ENCODE data around the gene ANKRD17.

DNA sequence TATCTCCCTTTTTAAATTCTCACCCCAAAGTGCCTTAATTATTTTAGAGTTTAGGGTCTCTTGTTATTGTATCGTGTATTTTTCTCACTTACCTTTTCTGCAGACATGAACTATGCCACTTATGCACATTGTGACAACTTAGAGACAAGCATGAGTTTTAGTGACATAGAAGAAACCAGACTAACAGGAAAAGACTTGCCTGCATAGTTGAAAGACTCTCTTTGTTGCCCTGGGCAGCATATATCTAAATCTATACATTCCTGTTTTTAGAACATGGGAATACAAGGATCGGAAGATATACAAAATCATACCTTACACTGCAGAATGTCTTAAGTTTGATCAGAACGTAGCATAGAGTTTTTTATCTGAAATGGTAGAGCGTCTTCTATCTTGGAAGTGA lies 45.1 kb upstream of the ANKRD17 start:
- no peak for TF ChIP-seq EZH2 (IDR thresholded peaks at IDR 0.05; ENCODE audit: insufficient read depth, low read length)
- TF ChIP-seq, protein P1, sequence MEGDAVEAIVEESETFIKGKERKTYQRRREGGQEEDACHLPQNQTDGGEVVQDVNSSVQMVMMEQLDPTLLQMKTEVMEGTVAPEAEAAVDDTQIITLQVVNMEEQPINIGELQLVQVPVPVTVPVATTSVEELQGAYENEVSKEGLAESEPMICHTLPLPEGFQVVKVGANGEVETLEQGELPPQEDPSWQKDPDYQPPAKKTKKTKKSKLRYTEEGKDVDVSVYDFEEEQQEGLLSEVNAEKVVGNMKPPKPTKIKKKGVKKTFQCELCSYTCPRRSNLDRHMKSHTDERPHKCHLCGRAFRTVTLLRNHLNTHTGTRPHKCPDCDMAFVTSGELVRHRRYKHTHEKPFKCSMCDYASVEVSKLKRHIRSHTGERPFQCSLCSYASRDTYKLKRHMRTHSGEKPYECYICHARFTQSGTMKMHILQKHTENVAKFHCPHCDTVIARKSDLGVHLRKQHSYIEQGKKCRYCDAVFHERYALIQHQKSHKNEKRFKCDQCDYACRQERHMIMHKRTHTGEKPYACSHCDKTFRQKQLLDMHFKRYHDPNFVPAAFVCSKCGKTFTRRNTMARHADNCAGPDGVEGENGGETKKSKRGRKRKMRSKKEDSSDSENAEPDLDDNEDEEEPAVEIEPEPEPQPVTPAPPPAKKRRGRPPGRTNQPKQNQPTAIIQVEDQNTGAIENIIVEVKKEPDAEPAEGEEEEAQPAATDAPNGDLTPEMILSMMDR (IDR thresholded peaks at IDR 0.05; ENCODE audit: insufficient read depth, low read depth, low read length) = no peak
